Panc1 (cell line): ENCODE measurements around the gene MUL1. TPM values are rescaled to one million over a fixed set of nuclear protein-coding genes. Genes with fewer than 3 reads are reported as not detected.

Experiments
- ATAC-seq: fragments of 200-7000 bp; cut with Tn5 transposase; 2 replicates; pipeline ENCODE4 v1.9.1; 2020; ENCODE audit warnings: mild to moderate bottlenecking, moderate library complexity
- BruUV-seq: library from RNA; stranded (reverse); fragments of 400-500 nt; replicated peaks from 2 replicates; lab custom pipeline; 2021; lab: Mats Ljungman, UMichigan
- CTCF ChIA-PET: fragments of 300-600 bp; sonication (Branson Sonifier 250); formaldehyde crosslinking; loops from one replicate; lab custom pipeline; 2022; ENCODE audit warnings: antibody characterized with exemption; lab: Charles Lee
- POLR2A ChIA-PET: fragments of 300-600 bp; sonication (Branson Sonifier 250); formaldehyde crosslinking; loops from one replicate; lab custom pipeline; 2022; ENCODE audit warnings: antibody characterized with exemption; lab: Charles Lee
- DNase-seq: peaks from one replicate; pipeline ENCODE4 v3.0.0-alpha.2; 2010; ENCODE audit warnings: low read depth, low spot score
- H3K27ac ChIP-seq: 2 replicates; pipeline ENCODE4 v1.5.1; 2011; ENCODE audit warnings: mild to moderate bottlenecking, low read length, inconsistent platforms
- H3K27me3 ChIP-seq: fragments of 200-500 bp; sonication (Bioruptor generic); 2 replicates; pipeline ENCODE4 v1.6.0; 2014; ENCODE audit warnings: low read length, inconsistent platforms; ENCODE audit not compliant: control insufficient read depth, insufficient read depth
- H3K36me3 ChIP-seq: fragments of 200-500 bp; sonication (Bioruptor generic); 2 replicates; pipeline ENCODE4 v1.5.1; 2014; ENCODE audit warnings: inconsistent platforms, mild to moderate bottlenecking, low read length, moderate library complexity; ENCODE audit not compliant: control insufficient read depth, insufficient read depth
- H3K4me1 ChIP-seq: 2 replicates; pipeline ENCODE4 v1.5.1; 2011; ENCODE audit warnings: inconsistent platforms, mild to moderate bottlenecking, low read length, moderate library complexity; ENCODE audit not compliant: control insufficient read depth, insufficient read depth
- H3K4me3 ChIP-seq, 2 experiments: 2 replicates each; pipeline ENCODE4 v1.5.1; 2011 to 2012; ENCODE audit warnings: low read depth in 2 of 2, low read length in 2 of 2, mild to moderate bottlenecking in 2 of 2, inconsistent platforms in 1 of 2, moderate library complexity in 1 of 2
- H3K9me3 ChIP-seq: fragments of 200-500 bp; sonication (Bioruptor generic); 2 replicates; pipeline ENCODE4 v1.5.1; 2014; ENCODE audit warnings: low read depth, mild to moderate bottlenecking, inconsistent platforms, low read length, moderate library complexity; ENCODE audit not compliant: control insufficient read depth, insufficient read depth
- POLR2AphosphoS5 ChIP-seq: IDR thresholded peaks from 2 replicates; pipeline ENCODE4 v1.6.1; 2012; ENCODE audit warnings: mild to moderate bottlenecking, low read depth, low read length, moderate library complexity
- SIN3A ChIP-seq: IDR thresholded peaks from 2 replicates; pipeline ENCODE4 v1.6.1; 2012; ENCODE audit warnings: low read depth, mild to moderate bottlenecking, low read length, moderate library complexity, borderline replicate concordance; ENCODE audit not compliant: insufficient read depth
- TCF7L2 ChIP-seq: IDR thresholded peaks from 2 replicates; pipeline ENCODE4 v1.6.1; 2011; ENCODE audit warnings: mild to moderate bottlenecking, low read depth, low read length, inconsistent platforms
- in situ Hi-C: cut with HindIII; loops from 2 replicates; pipeline ENCODE4 v1.10.0; 2016; ENCODE audit warnings: low sequenced_read_pairs, low pct_unique_long_range_greater_than_20kb
- intact Hi-C: fragments of 100-400 bp; cut with micrococcal nuclease; formaldehyde crosslinking; loops from one replicate; pipeline ENCODE4 v1.10.0; 2022; ENCODE audit not compliant: unreplicated experiment
- total RNA-seq: library from RNA; stranded (reverse); gene quantifications from one replicate; pipeline ENCODE4 v1.2.1, GENCODE V29; 2021; ENCODE audit not compliant: unreplicated experiment
- TF ChIP-seq, protein P1 (sequence below), 2 experiments: IDR thresholded peaks; 2 replicates each; pipeline ENCODE4 v1.6.1; 2011 to 2012; ENCODE audit warnings: low read depth in 2 of 2, control low read depth in 1 of 2, low read length in 1 of 2, mild to moderate bottlenecking in 1 of 2, moderate library complexity in 1 of 2; ENCODE audit not compliant: insufficient read depth in 1 of 2
- TF ChIP-seq, protein P2 (sequence below): fragments of 450-650 bp; IDR thresholded peaks from 2 replicates; pipeline ENCODE4 v1.5.1; 2017; ENCODE audit warnings: mild to moderate bottlenecking

The MUL1 gene
- total RNA-seq, 1 experiment from 2014 or later, result 39.4 TPM

DNA sequence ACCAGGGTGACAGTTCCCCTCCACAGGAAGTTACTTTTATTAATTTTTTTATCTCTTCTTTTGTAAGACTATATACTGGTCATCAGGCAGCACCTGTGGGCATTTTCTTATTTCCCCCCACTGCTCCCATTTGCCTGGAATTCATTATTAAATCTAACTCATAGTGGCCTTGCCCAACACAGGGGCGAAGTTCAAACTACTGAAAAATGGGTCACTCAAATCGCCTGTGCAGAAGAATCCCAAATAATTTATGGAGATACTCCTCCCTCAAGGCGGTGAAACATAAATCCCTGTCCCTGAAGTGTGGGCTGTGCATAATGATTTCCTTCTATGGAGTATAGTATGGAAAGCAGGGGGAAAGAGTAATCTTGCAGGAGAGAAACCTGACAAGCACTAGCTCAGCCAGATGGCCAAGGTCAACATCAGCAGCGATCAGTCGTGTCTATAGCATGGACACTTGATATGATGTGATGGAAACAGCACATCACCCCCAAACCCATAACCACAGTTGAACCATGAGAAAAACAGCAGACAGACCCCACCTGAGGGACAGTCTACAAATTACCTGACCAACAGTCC lies 29.8 kb downstream of the MUL1 start:
- POLR2A ChIA-PET, result no interaction called here
- no peak for TF ChIP-seq TCF7L2
- CTCF ChIA-PET, result no interaction called here
- no TSS peak for BruUV-seq
- Histone ChIP-seq H3K36me3 (0 out of 2 replicates have a peak, but pooled peaks cover 2% of the 10 kb centered on the region), H3K27ac (no peak overlapping the region), H3K9me3 (no peaks in the 10 kb centered on the region), H3K4me1 (peaks cover 13% of the 10 kb centered on the region), H3K4me3 (no peak overlapping the region), H3K27me3 (peaks cover 4% of the 10 kb centered on the region; the same call in 1 of the 2 replicates)
- ATAC-seq (no peak), DNase-seq (no peak)
- in situ Hi-C loops, result no loop called here
- intact Hi-C loops, result no loop called here

DNA sequence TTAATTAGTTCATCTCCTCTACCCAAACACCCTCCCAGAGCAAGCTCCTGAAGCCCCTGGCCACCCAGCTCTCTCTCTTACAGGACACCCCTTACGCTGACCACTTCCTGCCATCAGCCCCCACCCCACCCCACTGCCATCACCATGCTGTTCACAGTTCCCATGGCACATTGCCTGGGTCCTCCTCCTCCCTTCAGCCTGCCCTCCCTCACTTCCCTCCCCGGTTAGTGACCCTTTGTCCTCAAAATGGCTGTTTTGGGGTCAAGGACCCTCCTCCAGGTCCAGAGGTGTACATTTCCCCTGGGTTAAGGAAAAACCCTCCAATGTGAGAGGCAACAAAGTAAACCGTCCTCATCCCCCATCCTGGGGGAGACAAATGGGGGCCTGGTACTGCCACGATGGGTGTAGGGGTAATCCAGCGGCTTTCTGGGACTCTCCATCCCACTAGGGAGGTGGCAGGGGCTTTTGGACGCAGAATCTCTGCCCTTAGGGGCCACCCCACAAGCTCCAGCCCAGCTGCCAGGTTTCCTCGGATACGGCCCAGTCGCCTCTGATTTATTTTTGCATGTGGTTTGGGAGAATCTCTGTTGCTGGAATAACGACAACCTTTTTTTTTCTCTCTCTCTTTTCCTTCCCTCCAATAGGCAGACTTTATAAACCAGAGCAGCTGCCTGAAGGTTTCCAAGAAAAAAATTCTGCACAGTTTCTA lies 30.4 kb downstream of the MUL1 start:
- ATAC-seq (no peak), DNase-seq (no peak)
- ChIA-PET POLR2A (no interaction called here), CTCF (no interaction called here)
- no peaks in the 10 kb centered on the region for H3K9me3 ChIP-seq
- H3K4me1 ChIP-seq, result peaks cover 13% of the 10 kb centered on the region
- H3K27me3 ChIP-seq, result peaks cover 3% of the 10 kb centered on the region; the same call in 1 of the 2 replicates
- H3K36me3 ChIP-seq, result no peaks in the 10 kb centered on the region
- intact Hi-C loops (no loop called here), in situ Hi-C loops (no loop called here)
- TF ChIP-seq, protein P1, sequence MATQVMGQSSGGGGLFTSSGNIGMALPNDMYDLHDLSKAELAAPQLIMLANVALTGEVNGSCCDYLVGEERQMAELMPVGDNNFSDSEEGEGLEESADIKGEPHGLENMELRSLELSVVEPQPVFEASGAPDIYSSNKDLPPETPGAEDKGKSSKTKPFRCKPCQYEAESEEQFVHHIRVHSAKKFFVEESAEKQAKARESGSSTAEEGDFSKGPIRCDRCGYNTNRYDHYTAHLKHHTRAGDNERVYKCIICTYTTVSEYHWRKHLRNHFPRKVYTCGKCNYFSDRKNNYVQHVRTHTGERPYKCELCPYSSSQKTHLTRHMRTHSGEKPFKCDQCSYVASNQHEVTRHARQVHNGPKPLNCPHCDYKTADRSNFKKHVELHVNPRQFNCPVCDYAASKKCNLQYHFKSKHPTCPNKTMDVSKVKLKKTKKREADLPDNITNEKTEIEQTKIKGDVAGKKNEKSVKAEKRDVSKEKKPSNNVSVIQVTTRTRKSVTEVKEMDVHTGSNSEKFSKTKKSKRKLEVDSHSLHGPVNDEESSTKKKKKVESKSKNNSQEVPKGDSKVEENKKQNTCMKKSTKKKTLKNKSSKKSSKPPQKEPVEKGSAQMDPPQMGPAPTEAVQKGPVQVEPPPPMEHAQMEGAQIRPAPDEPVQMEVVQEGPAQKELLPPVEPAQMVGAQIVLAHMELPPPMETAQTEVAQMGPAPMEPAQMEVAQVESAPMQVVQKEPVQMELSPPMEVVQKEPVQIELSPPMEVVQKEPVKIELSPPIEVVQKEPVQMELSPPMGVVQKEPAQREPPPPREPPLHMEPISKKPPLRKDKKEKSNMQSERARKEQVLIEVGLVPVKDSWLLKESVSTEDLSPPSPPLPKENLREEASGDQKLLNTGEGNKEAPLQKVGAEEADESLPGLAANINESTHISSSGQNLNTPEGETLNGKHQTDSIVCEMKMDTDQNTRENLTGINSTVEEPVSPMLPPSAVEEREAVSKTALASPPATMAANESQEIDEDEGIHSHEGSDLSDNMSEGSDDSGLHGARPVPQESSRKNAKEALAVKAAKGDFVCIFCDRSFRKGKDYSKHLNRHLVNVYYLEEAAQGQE (IDR thresholded peaks at IDR 0.05; ENCODE audit: insufficient read depth in 1 of 2, low read depth in 2 of 2, low read length in 1 of 2), result no peak
- TF ChIP-seq SIN3A (no peak), POLR2AphosphoS5 (no peak), TCF7L2 (no peak)
- TF ChIP-seq, protein P2, sequence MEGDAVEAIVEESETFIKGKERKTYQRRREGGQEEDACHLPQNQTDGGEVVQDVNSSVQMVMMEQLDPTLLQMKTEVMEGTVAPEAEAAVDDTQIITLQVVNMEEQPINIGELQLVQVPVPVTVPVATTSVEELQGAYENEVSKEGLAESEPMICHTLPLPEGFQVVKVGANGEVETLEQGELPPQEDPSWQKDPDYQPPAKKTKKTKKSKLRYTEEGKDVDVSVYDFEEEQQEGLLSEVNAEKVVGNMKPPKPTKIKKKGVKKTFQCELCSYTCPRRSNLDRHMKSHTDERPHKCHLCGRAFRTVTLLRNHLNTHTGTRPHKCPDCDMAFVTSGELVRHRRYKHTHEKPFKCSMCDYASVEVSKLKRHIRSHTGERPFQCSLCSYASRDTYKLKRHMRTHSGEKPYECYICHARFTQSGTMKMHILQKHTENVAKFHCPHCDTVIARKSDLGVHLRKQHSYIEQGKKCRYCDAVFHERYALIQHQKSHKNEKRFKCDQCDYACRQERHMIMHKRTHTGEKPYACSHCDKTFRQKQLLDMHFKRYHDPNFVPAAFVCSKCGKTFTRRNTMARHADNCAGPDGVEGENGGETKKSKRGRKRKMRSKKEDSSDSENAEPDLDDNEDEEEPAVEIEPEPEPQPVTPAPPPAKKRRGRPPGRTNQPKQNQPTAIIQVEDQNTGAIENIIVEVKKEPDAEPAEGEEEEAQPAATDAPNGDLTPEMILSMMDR, result no peak
- no peak overlapping the region for H3K4me3 ChIP-seq
- H3K27ac ChIP-seq, result no peak overlapping the region
- no TSS peak for BruUV-seq
